Neuronal stem cell (in vitro differentiated cells): ENCODE measurements around the gene TGFB2.

ENCODE experiments used
- DNase-seq: peaks from one replicate; pipeline ENCODE4 v3.0.0-alpha.2; 2013; ENCODE audit warnings: low spot score
- H2AFZ ChIP-seq: one replicate; pipeline ENCODE4 v1.6.1; 2013; ENCODE audit warnings: mild to moderate bottlenecking, low read length, inconsistent platforms
- H2AK5ac ChIP-seq: 2 replicates; pipeline ENCODE4 v1.6.1; 2013; ENCODE audit warnings: low read depth, mild to moderate bottlenecking, inconsistent platforms, low read length, moderate library complexity, mixed read lengths
- H2BK120ac ChIP-seq: 2 replicates; pipeline ENCODE4 v1.6.1; 2013; ENCODE audit warnings: low read depth, mild to moderate bottlenecking, inconsistent platforms, low read length, moderate library complexity, mixed read lengths
- H2BK12ac ChIP-seq: one replicate; pipeline ENCODE4 v1.6.1; 2013; ENCODE audit warnings: low read length, inconsistent platforms
- H2BK15ac ChIP-seq: 2 replicates; pipeline ENCODE4 v1.6.1; 2013; ENCODE audit warnings: mild to moderate bottlenecking, low read length, inconsistent platforms, mixed read lengths
- H2BK5ac ChIP-seq: one replicate; pipeline ENCODE4 v1.6.1; 2013; ENCODE audit warnings: inconsistent platforms, mild to moderate bottlenecking, low read length, moderate library complexity
- H3K14ac ChIP-seq: one replicate; pipeline ENCODE4 v1.6.1; 2013; ENCODE audit warnings: low read length, inconsistent platforms
- H3K18ac ChIP-seq: 2 replicates; pipeline ENCODE4 v1.6.1; 2013; ENCODE audit warnings: low read length, inconsistent platforms
- H3K23ac ChIP-seq: 2 replicates; pipeline ENCODE4 v1.6.1; 2013; ENCODE audit warnings: low read depth, mild to moderate bottlenecking, mixed read lengths, low read length, inconsistent platforms; ENCODE audit not compliant: poor library complexity
- H3K27ac ChIP-seq: replicated peaks from 3 replicates; pipeline ENCODE4 v1.5.1; 2013; ENCODE audit warnings: low read length, inconsistent platforms
- H3K27me3 ChIP-seq, 3 experiments: 2 replicates each; pipeline ENCODE4 v1.6.1; 2013; ENCODE audit warnings: low read length in 3 of 3, mild to moderate bottlenecking in 2 of 3, inconsistent platforms in 1 of 3, low read depth in 1 of 3, mixed read lengths in 1 of 3, moderate library complexity in 1 of 3; ENCODE audit not compliant: control insufficient read depth in 3 of 3, insufficient read depth in 3 of 3
- H3K36me3 ChIP-seq, 2 donors: replicated peaks in 1 of 2; 2 replicates each; pipeline ENCODE4 v1.6.1; 2013; ENCODE audit warnings: low read length in 2 of 2; ENCODE audit not compliant: control insufficient read depth in 2 of 2, insufficient read depth in 2 of 2
- H3K4ac ChIP-seq: 2 replicates; pipeline ENCODE4 v1.6.1; 2013; ENCODE audit warnings: inconsistent platforms, mild to moderate bottlenecking, low read length, moderate library complexity
- H3K4me1 ChIP-seq, 2 donors: 1 replicate in 1 of 2; 2 replicates in 1 of 2; pipeline ENCODE4 v1.6.1; 2013; ENCODE audit warnings: low read length in 2 of 2, low read depth in 1 of 2; ENCODE audit not compliant: control insufficient read depth in 2 of 2, insufficient read depth in 1 of 2
- H3K4me2 ChIP-seq: one replicate; pipeline ENCODE4 v1.6.1; 2013; ENCODE audit warnings: mild to moderate bottlenecking, low read length, inconsistent platforms; ENCODE audit not compliant: insufficient read depth, poor library complexity, severe bottlenecking
- H3K4me3 ChIP-seq, 2 donors: 2 replicates each; pipeline ENCODE4 v1.5.1; 2013; ENCODE audit warnings: low read length in 2 of 2, mild to moderate bottlenecking in 2 of 2, inconsistent platforms in 1 of 2, moderate library complexity in 1 of 2
- H3K79me1 ChIP-seq: one replicate; pipeline ENCODE4 v1.6.1; 2013; ENCODE audit warnings: low read depth, mild to moderate bottlenecking, inconsistent platforms, low read length, moderate library complexity
- H3K9ac ChIP-seq: one replicate; pipeline ENCODE4 v1.6.1; 2013; ENCODE audit warnings: mild to moderate bottlenecking, low read depth, low read length, inconsistent platforms; ENCODE audit not compliant: poor library complexity
- H3K9me3 ChIP-seq, 2 donors: replicated peaks in 1 of 2; 2 replicates each; pipeline versions ENCODE3 to v1.6.1; 2013; ENCODE audit warnings: low read length in 2 of 2, mild to moderate bottlenecking in 2 of 2, inconsistent platforms in 1 of 2, low read depth in 1 of 2, mixed read lengths in 1 of 2, moderate library complexity in 1 of 2; ENCODE audit not compliant: control insufficient read depth in 2 of 2, insufficient read depth in 1 of 2
- H4K8ac ChIP-seq: one replicate; pipeline ENCODE4 v1.6.1; 2013; ENCODE audit warnings: low read depth, mild to moderate bottlenecking, inconsistent platforms, low read length, moderate library complexity
- H4K91ac ChIP-seq: one replicate; pipeline ENCODE4 v1.6.1; 2013; ENCODE audit warnings: low read length, low read depth, mild to moderate bottlenecking, inconsistent platforms; ENCODE audit not compliant: poor library complexity
- whole genome bisulfite sequencing, 2 donors: extraction: QIAGEN DNeasy Blood & Tissue Kit; methylation state at CpG; one replicate each; pipeline ENCODE4 v1.1.7; 2013; ENCODE audit warnings: missing lambda C conversion rate in 2 of 2, mixed read lengths in 1 of 2; ENCODE audit not compliant: insufficient read length in 2 of 2, insufficient replicate concordance in 1 of 2; ENCODE audit errors: extremely low coverage in 2 of 2; 5-methylcytosine and 5-hydroxymethylcytosine counted together

Gene TGFB2

GRCh38 chr1:218462587-218462986 lies 117.5 kb downstream of the TGFB2 start:
- Histone ChIP-seq H4K8ac (no peak overlapping the region), H3K4me2 (no peak overlapping the region), H3K79me1 (no peaks in the 10 kb centered on the region), H2BK12ac (no peak overlapping the region), H3K9me3 (no peaks in the 10 kb centered on the region), H4K91ac (no peak overlapping the region), H3K36me3 (no peaks in the 10 kb centered on the region), H3K14ac (no peak overlapping the region), H3K4me1 (peaks cover 10 to 39% of the 10 kb centered on the region in 2 donors), H2BK5ac (no peak overlapping the region), H2BK15ac (no peak overlapping the region), H3K18ac (no peak overlapping the region), H3K9ac (no peak overlapping the region), H3K27ac (no peak overlapping the region), H3K27me3 (no peaks in the 10 kb centered on the region), H2BK120ac (no peak overlapping the region), H3K4me3 (no peak overlapping the region), H2AK5ac (no peak overlapping the region), H3K23ac (no peak overlapping the region), H3K4ac (no peak overlapping the region), H2AFZ (peak overlapping the region; percentile 82)
- no peak for DNase-seq
- WGBS, 2 donors = 100% methylated on average over 1 of the region's 2 CpGs; no CpG with 5 or more reads in 1 of the 2 donors

- H3K4ac ChIP-seq = no peak overlapping the region
- no peak overlapping the region for H3K23ac ChIP-seq
- no peak overlapping the region for H2BK5ac ChIP-seq
- H3K4me2 ChIP-seq = no peak overlapping the region
- peak overlapping the region; percentile 52 for H3K27ac ChIP-seq
- peak overlapping the region; percentile 38 for H3K18ac ChIP-seq
- H3K27me3 ChIP-seq = no peaks in the 10 kb centered on the region
- no peaks in the 10 kb centered on the region for H3K9me3 ChIP-seq
- no peak overlapping the region for H2BK15ac ChIP-seq
- H2BK12ac ChIP-seq = no peak overlapping the region
- no peaks in the 10 kb centered on the region for H3K79me1 ChIP-seq
- H2BK120ac ChIP-seq = no peak overlapping the region
- H4K8ac ChIP-seq = no peak overlapping the region
- WGBS, 2 donors = no CpG with 5 or more reads among the region's 14 CpGs
- H2AK5ac ChIP-seq = no peak overlapping the region
- H3K4me3 ChIP-seq = peak overlapping the region in 1 of 2 donors; percentile 5
- H3K4me1 ChIP-seq = peaks cover 10 to 39% of the 10 kb centered on the region in 2 donors
- H3K9ac ChIP-seq = no peak overlapping the region
- H3K36me3 ChIP-seq = no peaks in the 10 kb centered on the region
- DNase-seq = peak; percentile 24
- no peak overlapping the region for H3K14ac ChIP-seq
- no peak overlapping the region for H4K91ac ChIP-seq
- H2AFZ ChIP-seq = peak overlapping the region; percentile 82
These were observed 118.3 kb downstream of the TGFB2 start for GRCh38 chr1:218463194-218464156.

- Histone ChIP-seq H3K36me3 (no peaks in the 10 kb centered on the region), H3K18ac (no peak overlapping the region), H3K9ac (no peak overlapping the region), H3K4me3 (no peak overlapping the region), H3K4me1 (peaks cover 4 to 28% of the 10 kb centered on the region in 2 donors), H2BK120ac (no peak overlapping the region), H3K4ac (no peak overlapping the region), H4K91ac (no peak overlapping the region), H2BK5ac (no peak overlapping the region), H3K9me3 (no peaks in the 10 kb centered on the region), H3K4me2 (no peak overlapping the region), H3K14ac (no peak overlapping the region), H3K79me1 (no peaks in the 10 kb centered on the region), H2AFZ (no peak overlapping the region), H3K23ac (no peak overlapping the region), H2BK12ac (no peak overlapping the region), H4K8ac (no peak overlapping the region), H3K27me3 (no peaks in the 10 kb centered on the region), H3K27ac (no peak overlapping the region), H2AK5ac (no peak overlapping the region), H2BK15ac (no peak overlapping the region)
- WGBS, 2 donors = no CpG with 5 or more reads among the region's 2 CpGs
- DNase-seq = no peak
These were observed 119.7 kb downstream of the TGFB2 start for GRCh38 chr1:218464871-218465270.

GRCh38 chr1:218466341-218467010 lies 121.3 kb downstream of the TGFB2 start:
- Histone ChIP-seq H3K23ac (no peak overlapping the region), H3K27ac (no peak overlapping the region), H4K91ac (no peak overlapping the region), H2AFZ (no peak overlapping the region), H3K4me3 (no peak overlapping the region), H4K8ac (no peak overlapping the region), H3K4me1 (peaks cover 0 to 18% of the 10 kb centered on the region in 2 donors), H3K9me3 (no peaks in the 10 kb centered on the region), H3K27me3 (no peaks in the 10 kb centered on the region), H3K36me3 (no peaks in the 10 kb centered on the region), H3K18ac (no peak overlapping the region), H3K79me1 (no peaks in the 10 kb centered on the region), H3K14ac (no peak overlapping the region), H3K4me2 (no peak overlapping the region), H2AK5ac (no peak overlapping the region), H3K9ac (no peak overlapping the region), H2BK15ac (no peak overlapping the region), H2BK120ac (no peak overlapping the region), H2BK12ac (no peak overlapping the region), H2BK5ac (no peak overlapping the region), H3K4ac (no peak overlapping the region)
- DNase-seq = no peak
- no CpG with 5 or more reads among the region's 6 CpGs for WGBS, 2 donors
